Measurements from ENCODE around the gene TMEM60. TPM values are rescaled to one million over a fixed set of nuclear protein-coding genes. Genes with fewer than 3 reads are reported as not detected.
A peak's percentile ranks its signal among the peaks of the same experiment; 100 is the strongest.

The TMEM60 gene
- total RNA-seq, 4 donors from 2014 or later: 8.9 to 11.3 (median 11.1) TPM; not detected in 1

GRCh38 chr7:77783545-77783944 is 14.7 kb downstream of the TMEM60 start:
- H3K9me3 ChIP-seq: no peaks in the 10 kb centered on the region
- peak overlapping the region in 2 of 4 donors; percentile 7 to 63 for H3K27ac ChIP-seq
- peaks cover 0 to 9% (median 3%) of the 10 kb centered on the region in 3 donors for H3K36me3 ChIP-seq
- H3K4me3 ChIP-seq: no peak overlapping the region
- DNase-seq: no peak
- no peaks in the 10 kb centered on the region for H3K27me3 ChIP-seq
- H3K4me1 ChIP-seq: no peaks in the 10 kb centered on the region
- TF ChIP-seq CTCF (IDR thresholded peaks at IDR 0.05) (no peak), POLR2A (IDR thresholded peaks at IDR 0.05) (no peak)

- no peaks in the 10 kb centered on the region for H3K9me3 ChIP-seq
- H3K27ac ChIP-seq: peak overlapping the region in 2 of 4 donors; percentile 7 to 63
- H3K4me3 ChIP-seq: no peak overlapping the region
- no peaks in the 10 kb centered on the region for H3K4me1 ChIP-seq
- no peaks in the 10 kb centered on the region for H3K27me3 ChIP-seq
- DNase-seq: no peak
- H3K36me3 ChIP-seq: peaks cover 0 to 9% (median 3%) of the 10 kb centered on the region in 3 donors
- TF ChIP-seq POLR2A (IDR thresholded peaks at IDR 0.05): no peak
These were observed 15.1 kb downstream of the TMEM60 start for GRCh38 chr7:77783111-77783510.

- TF ChIP-seq CTCF (IDR thresholded peaks at IDR 0.05) (no peak), POLR2A (IDR thresholded peaks at IDR 0.05) (no peak)
- DNase-seq: no peak
- Histone ChIP-seq H3K9me3 (no peaks in the 10 kb centered on the region), H3K4me3 (no peak overlapping the region), H3K4me1 (no peaks in the 10 kb centered on the region), H3K27ac (no peak overlapping the region), H3K27me3 (no peaks in the 10 kb centered on the region), H3K36me3 (peaks cover 0 to 9% (median 3%) of the 10 kb centered on the region in 3 donors)
These were observed 15.9 kb downstream of the TMEM60 start for GRCh38 chr7:77782383-77782782.

GRCh38 chr7:77778535-77778934 is 19.7 kb downstream of the TMEM60 start:
- Histone ChIP-seq H3K36me3 (peaks cover 0 to 36% (median 3%) of the 10 kb centered on the region in 3 donors), H3K27ac (no peak overlapping the region), H3K9me3 (no peaks in the 10 kb centered on the region), H3K4me1 (no peaks in the 10 kb centered on the region), H3K4me3 (no peak overlapping the region), H3K27me3 (no peaks in the 10 kb centered on the region)
- DNase-seq: no peak
- TF ChIP-seq POLR2A (IDR thresholded peaks at IDR 0.05) (no peak), CTCF (IDR thresholded peaks at IDR 0.05) (no peak)

GRCh38 chr7:77771901-77772300 is 26.3 kb downstream of the TMEM60 start:
- Histone ChIP-seq H3K9me3 (no peaks in the 10 kb centered on the region), H3K27ac (no peak overlapping the region), H3K4me1 (no peaks in the 10 kb centered on the region), H3K4me3 (no peak overlapping the region), H3K27me3 (no peaks in the 10 kb centered on the region), H3K36me3 (peaks cover 0 to 59% (median 0%) of the 10 kb centered on the region in 3 donors)
- no peak for TF ChIP-seq POLR2A (IDR thresholded peaks at IDR 0.05)
- no peak for TF ChIP-seq CTCF (IDR thresholded peaks at IDR 0.05)
- DNase-seq: no peak

- TF ChIP-seq CTCF (IDR thresholded peaks at IDR 0.05) (no peak), POLR2A (IDR thresholded peaks at IDR 0.05) (no peak)
- DNase-seq: no peak
- H3K27me3 ChIP-seq: no peaks in the 10 kb centered on the region
- H3K4me1 ChIP-seq: peaks cover 0 to 11% (median 0%) of the 10 kb centered on the region in 4 donors
- no peak overlapping the region for H3K4me3 ChIP-seq
- H3K9me3 ChIP-seq: no peaks in the 10 kb centered on the region
- peaks cover 0 to 49% (median 0%) of the 10 kb centered on the region in 3 donors for H3K36me3 ChIP-seq
- no peak overlapping the region for H3K27ac ChIP-seq
These were observed 27.9 kb downstream of the TMEM60 start for GRCh38 chr7:77770316-77770715.
